ENCODE data around the gene BANP.
"Not testable (repeated sequence)": the region's sequence is repeated elsewhere in the genome, so short reads cannot be mapped to it uniquely, and the experiment has no call there.

- not testable (repeated sequence) for TF ChIP-seq ETV6 (CRISPR knock-in tag; IDR thresholded peaks at IDR 0.05); ESRRA (CRISPR knock-in tag; IDR thresholded peaks at IDR 0.05; ENCODE audit: borderline replicate concordance); CREB1 (CRISPR knock-in tag; IDR thresholded peaks at IDR 0.05); PRDM15 (CRISPR knock-in tag; IDR thresholded peaks at IDR 0.05); STAT6 (CRISPR knock-in tag; conservative IDR thresholded peaks at IDR 0.05; ENCODE audit: low read depth); SOX15 (CRISPR knock-in tag; IDR thresholded peaks at IDR 0.05); NR2C2 (CRISPR knock-in tag; IDR thresholded peaks at IDR 0.05); MLX (CRISPR knock-in tag; IDR thresholded peaks at IDR 0.05); ATF2 (CRISPR knock-in tag; IDR thresholded peaks at IDR 0.05; ENCODE audit: borderline replicate concordance, low read depth); NR1H2 (CRISPR knock-in tag; IDR thresholded peaks at IDR 0.05); JUN (CRISPR knock-in tag; IDR thresholded peaks at IDR 0.05)
- TF ChIP-seq, protein P1, sequence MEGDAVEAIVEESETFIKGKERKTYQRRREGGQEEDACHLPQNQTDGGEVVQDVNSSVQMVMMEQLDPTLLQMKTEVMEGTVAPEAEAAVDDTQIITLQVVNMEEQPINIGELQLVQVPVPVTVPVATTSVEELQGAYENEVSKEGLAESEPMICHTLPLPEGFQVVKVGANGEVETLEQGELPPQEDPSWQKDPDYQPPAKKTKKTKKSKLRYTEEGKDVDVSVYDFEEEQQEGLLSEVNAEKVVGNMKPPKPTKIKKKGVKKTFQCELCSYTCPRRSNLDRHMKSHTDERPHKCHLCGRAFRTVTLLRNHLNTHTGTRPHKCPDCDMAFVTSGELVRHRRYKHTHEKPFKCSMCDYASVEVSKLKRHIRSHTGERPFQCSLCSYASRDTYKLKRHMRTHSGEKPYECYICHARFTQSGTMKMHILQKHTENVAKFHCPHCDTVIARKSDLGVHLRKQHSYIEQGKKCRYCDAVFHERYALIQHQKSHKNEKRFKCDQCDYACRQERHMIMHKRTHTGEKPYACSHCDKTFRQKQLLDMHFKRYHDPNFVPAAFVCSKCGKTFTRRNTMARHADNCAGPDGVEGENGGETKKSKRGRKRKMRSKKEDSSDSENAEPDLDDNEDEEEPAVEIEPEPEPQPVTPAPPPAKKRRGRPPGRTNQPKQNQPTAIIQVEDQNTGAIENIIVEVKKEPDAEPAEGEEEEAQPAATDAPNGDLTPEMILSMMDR (IDR thresholded peaks at IDR 0.05) = not testable (repeated sequence)
- TF ChIP-seq, protein P2, sequence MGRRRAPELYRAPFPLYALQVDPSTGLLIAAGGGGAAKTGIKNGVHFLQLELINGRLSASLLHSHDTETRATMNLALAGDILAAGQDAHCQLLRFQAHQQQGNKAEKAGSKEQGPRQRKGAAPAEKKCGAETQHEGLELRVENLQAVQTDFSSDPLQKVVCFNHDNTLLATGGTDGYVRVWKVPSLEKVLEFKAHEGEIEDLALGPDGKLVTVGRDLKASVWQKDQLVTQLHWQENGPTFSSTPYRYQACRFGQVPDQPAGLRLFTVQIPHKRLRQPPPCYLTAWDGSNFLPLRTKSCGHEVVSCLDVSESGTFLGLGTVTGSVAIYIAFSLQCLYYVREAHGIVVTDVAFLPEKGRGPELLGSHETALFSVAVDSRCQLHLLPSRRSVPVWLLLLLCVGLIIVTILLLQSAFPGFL (CRISPR knock-in tag; IDR thresholded peaks at IDR 0.05; ENCODE audit: borderline replicate concordance) = not testable (repeated sequence)
- TF ChIP-seq, protein P3, sequence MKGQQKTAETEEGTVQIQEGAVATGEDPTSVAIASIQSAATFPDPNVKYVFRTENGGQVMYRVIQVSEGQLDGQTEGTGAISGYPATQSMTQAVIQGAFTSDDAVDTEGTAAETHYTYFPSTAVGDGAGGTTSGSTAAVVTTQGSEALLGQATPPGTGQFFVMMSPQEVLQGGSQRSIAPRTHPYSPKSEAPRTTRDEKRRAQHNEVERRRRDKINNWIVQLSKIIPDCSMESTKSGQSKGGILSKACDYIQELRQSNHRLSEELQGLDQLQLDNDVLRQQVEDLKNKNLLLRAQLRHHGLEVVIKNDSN (CRISPR knock-in tag; IDR thresholded peaks at IDR 0.05) = not testable (repeated sequence)
These were observed 16.3 kb upstream of the BANP start for GRCh38 chr16:87934752-87935425.

All from WTC11 (cell line).